Measurements from ENCODE around the gene FN1. TPM values are rescaled to one million over a fixed set of nuclear protein-coding genes. Genes with fewer than 3 reads are reported as not detected.

FN1 gene
- total RNA-seq, 3 donors from 2014 or later, result 74.9 to 295 (median 102) TPM

- Histone ChIP-seq H3K4me3 (peak overlapping the region; percentile 53 to 74 (median 66)), H3K27me3 (no peaks in the 10 kb centered on the region), H3K36me3 (no peaks in the 10 kb centered on the region), H3K27ac (peak overlapping the region; percentile 75 to 87), H3K4me1 (no peaks in the 10 kb centered on the region), H3K9me3 (no peaks in the 10 kb centered on the region)
- no peak for DNase-seq (ENCODE audit: low spot score in 2 of 2)
- TF ChIP-seq POLR2AphosphoS5 (IDR thresholded peaks at IDR 0.05), result no peak
- TF ChIP-seq, protein P1, sequence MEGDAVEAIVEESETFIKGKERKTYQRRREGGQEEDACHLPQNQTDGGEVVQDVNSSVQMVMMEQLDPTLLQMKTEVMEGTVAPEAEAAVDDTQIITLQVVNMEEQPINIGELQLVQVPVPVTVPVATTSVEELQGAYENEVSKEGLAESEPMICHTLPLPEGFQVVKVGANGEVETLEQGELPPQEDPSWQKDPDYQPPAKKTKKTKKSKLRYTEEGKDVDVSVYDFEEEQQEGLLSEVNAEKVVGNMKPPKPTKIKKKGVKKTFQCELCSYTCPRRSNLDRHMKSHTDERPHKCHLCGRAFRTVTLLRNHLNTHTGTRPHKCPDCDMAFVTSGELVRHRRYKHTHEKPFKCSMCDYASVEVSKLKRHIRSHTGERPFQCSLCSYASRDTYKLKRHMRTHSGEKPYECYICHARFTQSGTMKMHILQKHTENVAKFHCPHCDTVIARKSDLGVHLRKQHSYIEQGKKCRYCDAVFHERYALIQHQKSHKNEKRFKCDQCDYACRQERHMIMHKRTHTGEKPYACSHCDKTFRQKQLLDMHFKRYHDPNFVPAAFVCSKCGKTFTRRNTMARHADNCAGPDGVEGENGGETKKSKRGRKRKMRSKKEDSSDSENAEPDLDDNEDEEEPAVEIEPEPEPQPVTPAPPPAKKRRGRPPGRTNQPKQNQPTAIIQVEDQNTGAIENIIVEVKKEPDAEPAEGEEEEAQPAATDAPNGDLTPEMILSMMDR (IDR thresholded peaks at IDR 0.05), result no peak
- TF ChIP-seq POLR2A (IDR thresholded peaks at IDR 0.05), result no peak
- intact Hi-C loops (cut with DNase I; ENCODE audit: low total_unique reads), result no loop called here
Measured at GRCh38 chr2:215435280-215435869, 493 bp downstream of the FN1 start.

DNA sequence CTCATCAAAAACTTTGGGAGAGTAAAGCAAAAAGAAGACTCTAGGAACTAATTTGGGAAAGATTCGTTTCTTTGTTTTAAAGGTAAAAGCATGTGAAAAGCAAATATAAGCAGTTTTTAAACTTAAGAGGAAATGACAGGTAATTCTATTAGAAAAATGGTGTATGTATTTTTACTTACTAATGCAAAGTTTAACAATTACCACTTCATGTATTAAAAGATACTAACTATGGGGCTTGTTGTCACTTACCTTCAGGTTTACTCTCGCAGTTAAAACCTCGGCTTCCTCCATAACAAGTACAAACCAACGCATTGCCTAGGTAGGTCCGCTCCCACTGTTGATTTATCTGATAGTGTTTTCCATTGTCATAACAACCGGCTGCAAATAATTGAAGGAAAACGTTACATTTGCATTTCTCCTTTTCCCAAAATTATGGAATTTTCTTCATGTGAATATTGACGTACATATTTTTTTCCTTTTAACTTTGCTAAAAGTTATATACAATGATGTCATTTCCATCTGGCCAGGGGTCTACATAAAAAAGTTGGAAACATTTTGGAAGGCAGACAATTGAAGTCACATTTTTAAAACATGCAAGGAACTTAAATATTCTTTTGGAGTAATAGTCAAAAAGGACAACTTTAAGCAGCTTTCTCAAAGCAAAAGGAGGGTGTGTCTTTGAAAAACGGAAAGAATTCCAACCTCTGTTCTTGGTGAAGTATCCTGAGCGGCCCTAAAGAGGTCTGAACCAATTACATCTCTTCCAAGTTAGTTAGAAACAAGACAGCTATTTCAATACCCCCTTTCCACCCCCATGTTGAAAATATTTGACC is 1.2 kb downstream of the FN1 start:
- no peak for DNase-seq (ENCODE audit: low spot score in 2 of 2)
- Histone ChIP-seq H3K4me3 (peak overlapping the region; percentile 53 to 74 (median 66)), H3K27me3 (no peaks in the 10 kb centered on the region), H3K27ac (no peak overlapping the region), H3K36me3 (no peaks in the 10 kb centered on the region), H3K9me3 (no peaks in the 10 kb centered on the region), H3K4me1 (no peaks in the 10 kb centered on the region)
- intact Hi-C loops (cut with DNase I; ENCODE audit: low total_unique reads), result no loop called here
- TF ChIP-seq, protein P1 (IDR thresholded peaks at IDR 0.05), result no peak
- TF ChIP-seq POLR2AphosphoS5 (IDR thresholded peaks at IDR 0.05), result no peak
- no peak for TF ChIP-seq POLR2A (IDR thresholded peaks at IDR 0.05)

DNA sequence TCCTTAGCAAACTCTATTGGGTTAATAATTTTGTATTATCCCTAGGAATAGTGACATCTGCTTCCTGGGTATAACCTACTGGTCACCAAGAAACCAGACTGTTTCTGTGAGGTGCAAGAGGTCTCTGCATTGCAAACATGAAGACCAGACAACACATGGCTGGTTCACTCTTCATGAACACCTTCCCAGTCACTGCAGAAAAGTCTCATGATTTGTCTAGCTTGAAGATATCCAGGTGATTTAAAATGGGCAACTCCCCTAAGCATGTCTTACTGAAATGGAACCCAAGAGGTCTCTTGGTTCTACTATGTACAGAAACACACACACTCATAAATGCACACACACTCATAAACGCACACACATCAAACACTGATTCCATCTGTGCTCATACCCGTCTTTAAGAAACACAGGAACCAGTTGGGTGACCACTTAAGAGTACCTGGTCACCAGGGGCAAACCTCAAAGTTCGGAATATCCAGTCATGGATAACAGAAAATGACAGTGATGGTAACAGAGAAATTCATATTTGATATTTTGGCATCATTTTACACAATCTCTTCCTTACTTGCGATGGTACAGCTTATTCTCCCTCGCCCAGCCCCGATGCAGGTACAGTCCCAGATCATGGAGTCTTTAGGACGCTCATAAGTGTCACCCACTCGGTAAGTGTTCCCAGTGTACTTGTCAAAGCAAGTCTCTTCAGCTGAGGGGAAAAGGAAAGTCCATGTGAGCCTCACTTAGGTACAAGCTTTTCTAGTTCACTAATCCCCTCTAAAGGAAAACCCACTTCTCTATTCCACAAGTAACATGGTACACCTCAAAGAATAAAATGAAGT is 2.9 kb downstream of the FN1 start:
- no peaks in the 10 kb centered on the region for H3K27me3 ChIP-seq
- no peaks in the 10 kb centered on the region for H3K36me3 ChIP-seq
- H3K4me3 ChIP-seq, result no peak overlapping the region
- peak overlapping the region; percentile 8 to 59 for H3K27ac ChIP-seq
- TF ChIP-seq, protein P1 (IDR thresholded peaks at IDR 0.05), result no peak
- TF ChIP-seq POLR2A (IDR thresholded peaks at IDR 0.05) (no peak), POLR2AphosphoS5 (IDR thresholded peaks at IDR 0.05) (no peak)
- no peaks in the 10 kb centered on the region for H3K9me3 ChIP-seq
- DNase-seq (ENCODE audit: low spot score in 2 of 2), result no peak
- H3K4me1 ChIP-seq, result no peaks in the 10 kb centered on the region
- intact Hi-C loops (cut with DNase I; ENCODE audit: low total_unique reads), result no loop called here

DNA sequence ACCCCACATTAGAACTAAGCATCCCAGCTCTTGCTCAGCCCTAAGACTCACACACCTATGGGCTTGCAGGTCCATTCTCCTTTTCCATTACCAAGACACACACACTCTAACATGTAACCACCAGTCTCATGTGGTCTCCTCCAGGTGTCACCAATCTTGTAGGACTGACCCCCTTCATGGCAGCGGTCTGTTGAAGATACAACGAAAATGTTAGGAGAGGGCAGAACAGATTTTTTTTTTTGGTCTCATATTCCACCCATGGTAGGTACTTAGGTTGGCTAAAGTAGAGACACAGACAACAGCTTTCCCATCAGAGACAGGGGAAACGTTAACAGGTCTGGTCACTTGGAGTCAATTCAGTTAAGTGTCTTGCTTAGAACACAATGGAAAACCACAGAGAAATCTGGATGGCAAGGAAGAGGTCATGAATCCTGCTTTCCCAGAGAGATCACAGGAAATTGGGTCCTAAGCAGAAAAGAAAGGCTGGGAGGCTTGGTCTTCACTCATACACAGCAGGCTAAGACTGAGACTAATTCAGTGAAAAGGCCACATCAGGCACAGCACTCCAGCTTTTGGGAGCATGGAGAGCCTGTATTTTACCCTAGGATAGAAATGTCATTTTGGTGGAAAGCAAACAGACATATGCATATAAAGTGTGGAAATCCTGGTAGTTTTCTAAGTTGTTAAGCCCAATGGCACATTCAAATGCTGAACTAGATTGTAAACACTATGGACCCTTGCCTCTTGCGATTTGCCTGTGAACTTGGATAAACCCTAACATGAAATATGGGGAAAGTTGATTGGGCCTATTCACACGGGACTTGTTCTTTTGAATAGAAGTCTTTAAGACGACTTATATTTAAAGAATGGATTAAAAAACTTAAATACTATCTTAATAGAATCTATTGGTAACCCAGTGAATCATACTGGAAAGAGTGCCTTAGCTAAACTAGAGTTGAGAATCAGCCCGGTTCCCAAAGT is 3.8 kb downstream of the FN1 start:
- Histone ChIP-seq H3K36me3 (no peaks in the 10 kb centered on the region), H3K27ac (no peak overlapping the region), H3K4me1 (no peaks in the 10 kb centered on the region), H3K9me3 (no peaks in the 10 kb centered on the region), H3K4me3 (no peak overlapping the region), H3K27me3 (no peaks in the 10 kb centered on the region)
- no peak for TF ChIP-seq POLR2AphosphoS5 (IDR thresholded peaks at IDR 0.05)
- TF ChIP-seq, protein P1 (IDR thresholded peaks at IDR 0.05), result no peak
- no peak for TF ChIP-seq POLR2A (IDR thresholded peaks at IDR 0.05)
- intact Hi-C loops (cut with DNase I; ENCODE audit: low total_unique reads), result no loop called here
- no peak for DNase-seq (ENCODE audit: low spot score in 2 of 2)

Measured in breast epithelium (tissue), 4 donors.